ENCODE measurements around the gene COL20A1.

Gene COL20A1

GRCh38 chr20:63317061-63317460 lies 24.1 kb downstream of the COL20A1 start:
- FAIRE-seq, result no peak
- no peak for DNase-seq (ENCODE audit: insufficient read length, low spot score)

- DNase-seq (ENCODE audit: insufficient read length, low spot score) (no peak), FAIRE-seq (no peak)
Observed at GRCh38 chr20:63317601-63318291, 24.8 kb downstream of the COL20A1 start.

GRCh38 chr20:63318391-63319163 lies 25.6 kb downstream of the COL20A1 start:
- FAIRE-seq, result no peak

GRCh38 chr20:63319164-63320040 lies 26.4 kb downstream of the COL20A1 start:
- FAIRE-seq, result no peak
- DNase-seq (ENCODE audit: insufficient read length, low spot score), result no peak

More at GRCh38 chr20:63318391-63319163, 25.6 kb downstream of the COL20A1 start:
- no peak for DNase-seq (ENCODE audit: insufficient read length, low spot score)

GRCh38 chr20:63320041-63320511 lies 27.1 kb downstream of the COL20A1 start:
- DNase-seq (ENCODE audit: insufficient read length, low spot score) (no peak), FAIRE-seq (no peak)

DNA sequence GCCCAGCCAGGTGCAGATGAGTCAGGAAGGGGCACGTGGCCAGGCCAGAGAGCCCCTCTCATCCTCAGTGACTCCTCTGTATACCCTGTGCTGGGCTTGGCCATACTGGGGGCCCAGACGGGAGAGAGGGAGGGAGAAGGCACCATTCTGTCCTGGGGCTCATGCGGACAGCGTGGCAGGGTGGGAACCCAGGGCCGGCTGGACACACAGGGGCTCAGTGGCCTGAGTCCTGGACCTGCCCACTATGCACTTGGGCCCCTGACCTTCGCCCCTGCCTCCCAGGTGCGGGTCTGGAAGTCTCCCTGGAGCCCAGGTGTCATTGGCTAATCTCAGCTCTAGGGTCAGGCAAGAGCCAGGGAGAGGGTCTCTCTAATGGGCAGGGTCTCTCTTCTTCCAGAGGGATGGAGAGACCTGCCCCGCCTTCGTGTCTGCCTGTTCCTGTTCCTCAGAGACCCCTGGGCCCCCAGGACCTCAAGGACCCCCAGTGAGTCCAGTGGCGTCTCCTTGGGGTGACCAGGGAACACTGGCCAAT lies 27.7 kb downstream of the COL20A1 start:
- FAIRE-seq (no peak), DNase-seq (ENCODE audit: insufficient read length, low spot score) (no peak)

DNA sequence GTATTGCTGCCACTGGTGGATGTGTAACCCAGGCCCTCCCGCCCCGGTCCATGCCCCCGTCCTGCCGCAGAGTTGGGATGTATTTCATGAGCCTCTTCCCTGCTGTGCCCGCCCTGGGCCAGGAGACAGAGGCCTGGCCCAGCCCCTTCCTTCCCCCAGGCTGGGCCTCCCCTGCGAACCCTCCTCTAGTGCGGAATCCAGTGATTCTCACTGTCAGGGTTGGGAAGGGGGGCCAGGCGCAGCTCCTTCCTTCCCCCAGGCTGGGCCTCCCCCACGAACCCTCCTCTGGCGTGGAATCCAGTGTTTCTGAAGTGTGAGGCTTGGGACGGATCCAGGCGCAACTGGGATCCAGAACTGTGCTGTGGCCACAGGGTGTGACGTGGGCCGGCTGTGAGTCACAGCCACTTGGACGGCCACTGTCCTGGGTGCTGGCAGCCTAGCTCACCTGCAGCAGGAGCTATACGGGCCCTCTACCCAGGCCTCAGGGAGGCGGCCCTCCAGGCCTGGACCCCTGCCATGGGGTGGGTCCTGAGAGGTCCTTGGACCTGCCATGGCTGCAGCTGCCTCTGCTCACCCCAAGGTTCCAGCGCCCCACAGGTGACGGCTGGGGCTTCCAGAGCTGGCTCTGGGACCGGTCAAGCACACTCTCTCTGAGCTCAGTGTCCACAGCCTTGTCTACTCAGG lies 28.3 kb downstream of the COL20A1 start:
- FAIRE-seq (no peak), DNase-seq (ENCODE audit: insufficient read length, low spot score) (no peak)

DNA sequence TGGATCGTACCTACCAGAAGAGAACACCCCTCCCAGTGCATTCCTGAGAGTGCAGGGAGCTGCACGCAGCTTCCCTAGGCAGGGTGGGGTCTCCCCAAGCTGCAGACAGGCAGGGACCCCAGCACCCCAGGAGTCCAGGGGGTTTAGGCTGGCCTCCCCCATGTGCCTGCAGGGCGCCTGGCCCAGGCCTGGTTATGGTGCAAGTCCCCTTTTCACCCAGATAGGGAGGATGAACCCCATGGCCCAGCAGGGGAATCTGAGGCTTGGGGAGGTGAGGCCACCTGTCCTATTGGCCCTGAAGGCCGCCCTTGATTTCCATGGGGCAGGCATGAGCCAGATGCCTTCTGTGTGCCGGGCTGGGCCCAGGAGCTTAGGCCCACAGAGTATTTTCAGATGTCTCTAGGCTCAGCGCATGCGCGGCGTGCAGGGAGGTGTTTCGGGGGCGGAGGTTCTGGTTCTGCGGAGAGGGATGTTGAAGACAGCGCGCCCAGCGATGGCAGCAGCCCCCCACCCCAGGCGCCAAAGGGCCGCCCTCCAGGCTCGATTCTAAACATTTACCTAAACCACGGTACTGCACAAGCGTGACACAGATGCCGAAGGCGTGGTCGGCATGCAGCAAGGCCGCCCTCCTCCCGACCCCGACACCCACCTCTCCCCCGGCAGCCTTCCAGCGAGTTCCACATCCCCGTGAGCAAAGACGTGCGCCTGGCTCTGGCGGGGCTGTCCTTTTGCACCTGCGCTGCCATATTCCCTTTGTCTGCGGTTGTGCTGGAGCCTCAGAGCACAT lies 29.4 kb downstream of the COL20A1 start:
- DNase-seq (ENCODE audit: insufficient read length, low spot score) (no peak), FAIRE-seq (no peak)

- FAIRE-seq, result no peak
Observed at GRCh38 chr20:63322933-63323273, 29.9 kb downstream of the COL20A1 start.

GRCh38 chr20:63323357-63323981 lies 30.5 kb downstream of the COL20A1 start:
- DNase-seq (ENCODE audit: insufficient read length, low spot score) (no peak), FAIRE-seq (no peak)

More at GRCh38 chr20:63322933-63323273, 29.9 kb downstream of the COL20A1 start:
- DNase-seq (ENCODE audit: insufficient read length, low spot score), result no peak

GRCh38 chr20:63325021-63325471 lies 32.1 kb downstream of the COL20A1 start:
- DNase-seq (ENCODE audit: insufficient read length, low spot score) (no peak), FAIRE-seq (no peak)

DNA sequence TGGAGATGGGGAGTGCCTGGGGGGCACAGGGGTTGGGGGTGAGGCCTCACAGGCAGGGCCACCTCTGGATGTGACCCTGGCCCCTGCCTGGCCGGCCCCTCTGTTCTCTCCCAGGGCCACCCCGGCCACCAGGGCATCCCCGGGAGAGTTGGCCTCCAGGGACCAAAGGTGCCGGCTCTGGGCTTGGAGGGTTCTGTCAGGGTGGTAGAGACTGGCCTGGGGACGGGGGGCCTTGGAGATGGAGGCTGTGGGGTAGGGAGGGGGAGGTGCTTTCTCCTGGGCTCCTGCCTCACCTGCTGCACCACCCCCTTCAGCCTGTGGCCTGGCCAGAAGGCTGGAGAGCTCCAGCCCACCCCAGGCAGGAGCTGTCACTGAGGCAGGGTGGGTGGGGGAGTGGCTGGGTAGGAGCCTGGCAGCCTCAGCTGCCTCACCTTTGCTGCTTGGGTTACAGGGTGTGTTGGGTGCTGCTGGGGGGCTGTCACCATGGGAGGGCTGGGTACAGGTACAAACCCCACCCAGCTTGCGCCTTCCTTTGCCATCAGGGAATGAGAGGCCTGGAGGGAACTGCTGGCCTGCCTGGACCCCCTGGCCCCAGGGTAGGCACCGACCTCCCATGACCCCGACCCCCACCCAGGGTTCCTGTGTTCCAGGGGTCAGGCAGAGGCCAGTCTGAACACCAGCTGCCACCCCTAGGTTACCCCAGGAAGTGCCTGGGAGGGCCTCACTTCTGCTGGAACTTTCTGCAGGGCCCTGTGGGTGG lies 32.7 kb downstream of the COL20A1 start:
- DNase-seq (ENCODE audit: insufficient read length, low spot score) (no peak), FAIRE-seq (no peak)

DNA sequence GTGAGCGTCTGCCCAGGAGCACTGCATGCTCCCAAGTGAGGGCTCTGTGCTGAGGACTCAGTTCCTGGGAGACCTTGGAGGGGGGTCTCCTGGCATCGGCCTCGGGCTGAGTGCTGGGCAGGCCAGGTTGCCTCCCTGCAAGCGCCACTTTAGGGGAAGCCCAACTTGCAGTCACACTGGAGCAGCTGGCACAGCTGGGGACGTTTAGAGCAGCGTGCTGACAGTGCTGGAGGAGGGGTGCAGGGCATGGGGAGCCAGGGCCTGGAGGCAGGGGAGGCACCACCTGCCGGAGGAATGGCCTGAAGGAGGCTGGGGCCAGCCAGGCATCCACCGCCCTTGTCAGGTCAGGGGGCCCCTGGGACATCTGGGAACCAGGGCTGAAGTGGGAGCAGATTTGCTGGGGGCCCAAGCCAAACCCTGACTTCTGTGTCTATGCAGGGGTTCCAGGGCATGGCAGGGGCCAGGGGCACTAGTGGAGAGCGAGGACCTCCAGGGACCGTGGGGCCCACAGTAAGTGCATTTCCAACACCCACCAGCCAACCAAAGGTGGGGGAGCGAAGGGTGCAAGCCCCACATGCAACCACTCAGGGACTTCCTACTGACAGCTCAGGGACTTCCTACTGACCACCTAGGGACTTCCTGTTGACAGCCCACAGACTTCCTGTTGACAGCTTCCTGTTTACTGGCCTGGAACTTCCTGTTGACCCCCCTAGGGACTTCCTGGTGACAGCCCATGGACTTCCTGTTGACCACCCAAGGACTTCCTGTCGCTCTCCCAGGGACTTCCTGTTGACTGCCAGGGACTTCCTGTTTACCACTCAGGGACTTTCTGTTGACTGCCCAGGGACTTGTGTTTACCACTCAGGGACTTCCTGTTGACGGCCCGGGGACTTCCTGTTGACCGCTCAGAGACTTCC lies 33.6 kb downstream of the COL20A1 start:
- FAIRE-seq, result peak; percentile 18
- DNase-seq (ENCODE audit: insufficient read length, low spot score), result peak; percentile 50

DNA sequence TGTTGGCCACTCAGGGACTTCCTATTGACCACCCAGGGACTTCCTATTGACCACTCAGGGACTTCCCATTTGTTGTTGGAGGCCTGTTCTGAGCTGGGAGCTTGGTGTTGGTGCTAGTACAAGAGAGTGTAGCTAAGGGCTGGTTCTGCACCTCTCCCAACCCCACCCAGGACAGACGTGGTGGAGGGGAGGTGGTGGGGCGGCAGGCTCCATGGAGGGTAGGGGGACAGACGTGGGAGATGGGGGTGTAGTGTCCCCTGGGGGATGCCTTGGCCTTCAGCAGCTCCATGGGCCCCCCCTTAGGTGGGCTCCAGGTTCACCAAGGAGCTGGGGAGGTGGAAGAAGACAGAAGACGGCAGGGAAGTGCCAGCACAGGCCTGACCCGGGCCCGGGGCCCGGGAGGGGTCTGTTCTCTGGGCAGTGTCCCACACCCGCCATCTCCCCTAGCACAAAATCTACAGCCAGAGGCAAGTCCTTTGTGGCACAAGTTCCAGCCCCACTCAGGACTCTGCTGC lies 34.3 kb downstream of the COL20A1 start:
- DNase-seq (ENCODE audit: insufficient read length, low spot score) (no peak), FAIRE-seq (no peak)

- no peak for DNase-seq (ENCODE audit: insufficient read length, low spot score)
- no peak for FAIRE-seq
Observed at GRCh38 chr20:63328026-63328700, 35.2 kb downstream of the COL20A1 start.

DNA sequence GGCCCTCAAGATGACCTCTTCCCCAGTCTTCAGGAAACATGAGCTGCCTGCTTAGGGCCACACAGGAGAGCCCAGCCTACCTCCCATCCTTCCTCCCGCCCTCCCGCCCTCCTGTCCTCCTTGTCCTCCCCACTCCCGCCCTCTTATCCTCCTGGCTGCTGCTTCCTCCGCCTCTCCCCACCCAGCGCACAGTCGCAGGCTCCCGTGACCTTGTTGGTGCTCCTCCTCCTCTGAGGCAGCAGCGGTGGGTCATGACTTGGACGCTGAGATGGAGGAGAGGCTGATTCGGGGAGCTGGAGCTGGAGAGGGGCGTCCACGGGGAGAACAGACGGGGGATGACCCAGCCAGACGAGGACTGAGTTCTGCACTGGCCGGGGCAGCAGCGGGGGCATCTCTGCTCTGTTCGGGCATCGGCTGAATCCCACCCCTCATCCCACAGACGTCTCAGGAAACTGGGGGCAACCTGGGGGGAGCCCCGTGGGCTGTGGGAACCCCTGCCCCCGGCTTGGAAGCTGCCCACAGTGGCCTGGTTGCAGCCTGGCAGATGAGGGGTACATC lies 35.8 kb downstream of the COL20A1 start:
- no peak for DNase-seq (ENCODE audit: insufficient read length, low spot score)
- FAIRE-seq, result no peak
